Measurements from ENCODE around the gene NINJ2.
"Not testable (repeated sequence)": the region's sequence is repeated elsewhere in the genome, so short reads cannot be mapped to it uniquely, and the experiment has no call there.

Gene NINJ2

DNA sequence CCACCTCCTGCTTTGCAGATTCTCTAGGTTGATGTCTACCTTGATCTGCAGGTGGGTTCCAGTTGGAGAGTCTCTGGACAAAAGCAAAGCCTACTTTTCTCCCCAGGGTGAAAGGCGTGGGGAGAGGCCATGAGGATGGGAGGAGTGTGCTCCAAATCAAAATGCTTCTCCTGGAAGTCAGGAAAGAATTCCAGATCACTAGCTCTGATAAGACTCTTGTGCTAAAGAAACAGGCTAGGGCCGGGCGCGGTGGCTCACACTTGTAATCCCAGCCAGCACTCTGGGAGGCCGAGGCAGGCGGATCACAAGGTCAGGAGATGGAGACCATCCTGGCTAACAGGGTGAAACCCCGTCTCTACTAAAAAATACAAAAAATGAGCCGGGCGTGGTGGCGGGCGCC lies 21.9 kb downstream of the NINJ2 start:
- not testable (repeated sequence) for DNase-seq (ENCODE audit: low read depth)

DNA sequence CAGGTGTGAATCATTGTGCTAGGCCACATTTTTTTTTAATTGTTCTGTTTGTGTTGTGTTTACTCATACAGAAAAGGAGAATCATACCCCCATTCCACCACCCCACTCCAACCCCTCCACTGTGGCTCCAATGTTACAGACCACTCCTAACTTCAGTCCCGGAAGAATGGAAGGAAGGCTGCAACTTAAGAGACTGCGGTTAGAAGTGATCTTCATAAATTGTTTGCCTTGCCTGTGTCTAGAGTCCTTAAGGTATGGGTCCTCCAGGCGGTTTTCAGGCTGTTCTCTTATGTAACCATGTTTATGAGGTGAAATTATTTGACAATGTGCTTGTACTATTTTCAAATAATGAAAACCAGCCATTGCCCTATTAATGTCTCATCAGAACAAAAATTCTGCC lies 22.5 kb downstream of the NINJ2 start:
- no peak for DNase-seq (ENCODE audit: low read depth)

DNA sequence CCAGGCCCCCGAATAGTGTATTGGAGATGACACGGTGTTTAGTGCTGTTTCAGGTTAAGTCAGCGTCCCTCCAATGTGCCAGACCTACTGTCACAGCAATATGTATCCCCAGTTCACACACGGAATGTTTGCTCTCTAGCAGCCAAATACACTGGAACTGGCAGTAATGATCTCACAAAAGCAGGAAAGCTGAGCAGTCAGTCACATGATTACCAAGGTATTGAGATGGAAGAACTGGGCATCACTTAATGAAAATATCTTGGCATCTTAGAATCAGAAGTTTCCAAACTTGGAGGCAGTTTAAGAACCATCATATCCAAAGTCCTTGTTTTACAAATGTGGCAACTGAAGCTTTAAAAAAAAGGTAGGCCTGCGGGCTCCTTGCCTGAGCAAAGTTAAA lies 23.3 kb downstream of the NINJ2 start:
- no peak for DNase-seq (ENCODE audit: low read depth)

DNA sequence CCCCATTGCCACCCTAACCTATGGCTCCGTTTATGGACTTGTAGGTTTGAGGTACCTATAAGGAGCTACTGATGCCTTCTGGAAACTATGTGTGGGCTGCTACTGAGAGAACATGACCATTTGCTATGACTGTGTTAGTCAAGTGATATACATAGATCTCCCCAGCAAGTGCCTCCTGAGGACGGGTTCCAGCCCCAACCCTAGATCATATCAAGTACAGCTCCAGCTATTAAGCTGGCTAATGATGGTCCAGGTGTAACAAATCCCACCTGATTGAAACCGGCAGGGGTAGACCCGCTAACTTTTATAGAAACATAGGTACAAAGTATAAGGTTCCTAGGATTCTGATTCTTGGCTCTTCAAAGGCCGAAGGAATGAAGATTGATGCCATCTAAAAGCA lies 23.7 kb downstream of the NINJ2 start:
- DNase-seq (ENCODE audit: low read depth) = no peak

DNA sequence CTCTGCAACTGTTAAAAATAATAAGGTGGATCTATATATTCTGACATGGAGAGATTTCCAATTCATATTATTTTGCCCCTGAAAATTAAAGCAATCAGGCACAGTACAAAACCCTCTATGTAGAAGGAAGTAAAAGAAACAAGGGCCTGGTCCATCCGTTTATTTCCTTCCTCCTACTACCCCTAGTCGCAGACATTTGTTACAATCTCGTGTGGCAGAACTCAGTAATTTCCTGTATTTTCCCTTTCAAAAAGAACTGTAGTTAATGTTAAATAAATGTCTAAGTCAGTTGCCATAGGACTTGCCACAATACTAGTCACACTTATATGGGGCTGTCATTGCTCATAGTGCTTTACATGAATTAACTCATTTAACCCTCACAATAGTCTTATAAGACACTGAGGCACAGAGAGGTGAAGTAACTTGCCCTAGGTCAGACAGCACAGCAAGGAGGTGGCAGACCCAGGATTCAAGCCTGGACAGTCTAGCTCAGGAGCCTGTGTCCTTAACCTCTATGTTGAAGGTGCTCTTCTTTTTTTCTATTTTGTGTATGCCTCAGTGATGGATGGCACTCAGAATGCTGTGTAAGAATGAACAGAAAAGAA lies 24.2 kb downstream of the NINJ2 start:
- DNase-seq (ENCODE audit: low read depth) = no peak

DNA sequence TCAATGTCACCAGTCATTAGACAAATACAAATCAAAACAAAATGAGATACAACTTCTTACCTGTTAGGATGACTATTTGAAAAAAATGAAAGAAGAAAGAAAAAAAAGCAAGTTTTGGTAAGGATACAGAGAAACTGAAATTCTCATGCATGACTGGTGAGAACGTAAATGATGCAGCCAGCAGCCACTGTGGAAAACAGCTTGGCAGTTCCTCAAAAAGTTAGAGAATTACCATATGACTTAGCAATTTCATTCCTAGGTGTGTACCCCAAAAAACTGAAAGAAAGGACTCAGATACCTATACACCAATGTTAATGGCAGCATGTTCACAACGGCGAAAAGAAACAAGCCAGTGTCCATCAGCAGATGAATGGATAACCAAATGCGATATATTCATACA lies 26.6 kb downstream of the NINJ2 start:
- DNase-seq (ENCODE audit: low read depth) = no peak

DNA sequence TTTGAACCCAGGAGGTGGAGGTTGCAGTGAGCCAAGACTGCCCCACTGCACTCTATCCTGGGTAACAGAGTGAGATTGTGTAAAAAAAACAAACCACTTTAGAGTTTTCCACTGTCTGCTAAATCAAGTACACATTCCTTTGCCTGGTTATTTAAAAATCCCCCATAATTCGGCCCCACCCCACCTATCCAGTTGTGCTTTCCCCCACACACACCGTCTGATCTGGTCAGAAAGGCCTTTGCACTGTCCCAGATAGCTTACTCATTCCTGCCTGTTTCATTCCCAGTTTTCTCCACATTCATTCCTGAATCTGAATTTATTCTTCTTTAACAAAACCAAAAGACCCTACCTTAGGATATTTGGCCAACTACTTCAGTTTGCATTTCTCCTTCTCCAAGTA lies 29.5 kb downstream of the NINJ2 start:
- DNase-seq (ENCODE audit: low read depth) = no peak

DNA sequence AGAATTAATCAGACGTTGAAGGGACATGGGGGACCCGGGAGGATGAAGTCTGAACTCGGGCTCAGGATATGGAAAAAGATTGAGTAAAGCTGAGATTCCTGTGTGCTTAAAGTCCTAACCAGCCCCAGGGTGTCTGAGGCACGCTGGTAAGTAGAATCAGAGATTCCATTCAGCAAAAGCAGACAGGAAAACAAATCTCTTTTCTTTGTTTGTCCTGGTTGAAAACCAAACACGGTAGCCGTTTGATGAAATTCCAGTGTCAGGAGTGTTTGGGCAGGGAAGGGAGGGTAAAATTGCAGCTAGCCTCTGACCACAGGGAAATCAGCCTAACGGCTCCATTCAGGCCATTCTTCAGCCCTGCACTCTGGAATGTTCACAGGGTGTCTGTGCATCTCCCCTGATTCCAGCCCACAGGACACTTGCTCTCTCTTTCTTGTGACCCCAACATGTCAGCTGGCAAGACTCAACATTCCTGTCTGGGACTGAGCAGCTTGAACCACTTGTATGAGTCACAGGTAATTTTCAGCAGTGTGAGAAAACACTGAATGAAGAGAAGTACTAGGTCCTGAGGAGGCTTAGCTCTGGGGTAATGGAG lies 31.0 kb downstream of the NINJ2 start:
- DNase-seq (ENCODE audit: low read depth) = no peak

DNA sequence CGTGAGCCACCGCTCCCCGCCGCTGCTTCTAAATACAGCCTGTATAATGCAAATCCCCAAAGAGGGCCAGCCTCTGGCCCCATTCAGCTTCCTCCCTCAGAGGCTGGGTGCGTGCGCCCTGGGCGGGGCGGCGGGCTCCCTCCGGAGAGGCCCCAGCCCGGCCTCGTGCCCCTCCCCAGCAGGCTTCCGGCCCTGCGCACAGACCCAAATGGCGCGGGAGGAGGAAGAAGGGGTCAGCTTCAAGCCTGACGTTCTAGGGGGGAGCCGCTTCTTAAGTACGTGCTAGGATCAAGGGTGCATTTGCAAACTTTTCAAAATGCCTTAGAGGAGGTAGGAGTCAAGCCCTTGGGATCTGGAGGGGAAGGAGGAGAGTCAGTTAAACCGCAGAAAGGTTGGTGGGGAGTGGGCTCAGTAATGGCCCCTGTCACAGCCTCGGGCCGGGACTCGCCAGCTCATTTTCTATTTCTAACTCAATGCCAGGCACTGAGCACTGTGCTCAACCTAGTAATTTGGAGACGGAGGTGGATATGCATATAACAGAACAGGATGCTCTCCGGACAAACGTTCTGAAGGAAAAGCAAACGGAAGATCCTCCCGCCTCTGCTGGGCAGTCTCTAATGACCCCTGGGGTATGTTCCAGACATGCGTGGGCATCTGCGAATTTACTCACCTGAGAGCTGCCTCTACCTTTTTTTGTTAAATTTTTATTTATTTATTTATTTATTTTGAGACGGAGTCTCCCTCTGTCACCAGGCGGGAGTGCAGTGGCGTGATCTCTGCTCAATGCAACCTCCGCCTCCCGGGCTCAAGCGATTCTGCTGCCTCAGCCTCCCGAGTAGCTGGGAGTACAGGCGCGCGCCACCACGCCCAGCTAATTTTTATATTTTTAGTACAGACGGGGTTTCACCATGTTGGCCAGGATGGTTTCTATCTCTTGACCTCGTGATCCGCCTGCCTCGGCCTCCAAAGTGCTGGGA lies 32.3 kb downstream of the NINJ2 start:
- no peak for DNase-seq (ENCODE audit: low read depth)

DNA sequence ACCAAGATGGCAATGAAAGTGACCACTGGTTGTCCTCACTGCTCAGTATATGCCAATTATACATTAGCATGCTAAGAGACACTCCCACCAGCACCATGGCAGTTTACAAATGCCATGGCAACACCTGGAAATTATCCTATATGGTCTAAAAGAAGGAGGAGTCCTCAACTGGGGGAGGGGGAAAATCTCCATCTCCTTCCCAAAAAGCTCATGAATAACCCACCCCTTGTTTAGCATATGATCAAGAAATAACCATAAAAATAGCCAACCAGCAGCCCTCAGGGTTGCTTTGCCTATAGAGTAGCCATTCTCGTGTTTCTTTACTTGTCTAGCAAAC lies 34.5 kb downstream of the NINJ2 start:
- DNase-seq (ENCODE audit: low read depth) = not testable (repeated sequence)

DNA sequence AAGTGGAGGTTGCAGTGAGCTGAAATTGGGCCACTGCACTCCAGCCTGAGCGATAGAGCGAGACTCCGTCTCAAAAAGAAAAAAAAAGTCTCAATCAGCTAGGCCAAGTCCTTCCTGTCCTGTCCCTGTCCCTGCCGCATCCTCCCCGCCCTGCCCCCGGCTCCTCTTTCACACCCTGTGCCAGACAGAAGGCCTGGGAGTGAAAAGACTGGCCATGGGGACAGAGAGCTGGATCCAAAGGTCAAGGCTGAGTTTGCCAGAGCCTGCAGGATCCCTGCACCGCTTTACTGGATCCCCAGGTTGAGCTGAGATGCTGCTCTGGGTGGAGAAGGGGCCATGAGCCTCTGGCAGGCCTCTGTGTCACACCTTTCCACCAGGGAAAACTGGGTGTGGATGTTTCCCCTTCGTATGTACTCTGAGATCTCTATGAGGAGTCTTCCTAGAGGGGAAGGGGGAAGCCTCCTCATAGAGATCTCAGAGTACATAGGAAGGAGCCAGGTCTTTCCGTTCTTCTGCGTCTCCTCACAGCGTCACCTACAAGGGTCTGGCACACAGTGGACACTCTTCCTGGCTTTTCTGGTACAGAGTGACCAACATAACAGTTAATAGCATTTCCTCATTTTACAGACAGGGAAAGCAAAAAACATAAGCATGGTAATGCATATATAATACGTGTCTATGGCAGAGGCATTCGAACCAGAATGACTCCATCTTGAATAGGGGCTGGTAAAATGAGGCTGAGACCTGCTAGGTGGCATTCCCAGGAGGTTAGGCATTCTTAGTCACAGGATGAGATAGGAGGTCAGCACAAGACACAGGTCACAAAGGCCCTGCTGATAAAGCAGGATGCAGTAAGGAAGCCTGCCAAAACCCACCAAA lies 35.1 kb downstream of the NINJ2 start:
- no peak for DNase-seq (ENCODE audit: low read depth)

DNA sequence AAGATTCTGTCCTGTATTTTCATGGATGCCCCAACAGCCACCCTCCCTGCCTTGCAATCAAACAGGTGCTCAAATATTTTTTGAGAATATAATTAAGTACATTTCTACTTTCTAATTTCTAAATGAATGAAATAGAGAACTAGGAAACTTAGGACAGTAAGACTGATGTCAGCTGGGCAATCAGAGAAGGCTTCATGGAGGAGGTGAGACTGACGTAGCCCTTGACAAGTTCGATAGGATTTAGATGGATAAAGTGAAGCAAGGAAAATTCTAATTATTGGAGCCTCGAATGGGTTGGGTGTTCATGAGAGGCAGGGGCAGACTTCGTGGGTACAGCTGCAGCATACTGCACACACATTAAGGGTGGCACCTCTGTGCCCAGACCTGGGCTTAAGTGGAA lies 36.0 kb downstream of the NINJ2 start:
- DNase-seq (ENCODE audit: low read depth) = no peak

DNA sequence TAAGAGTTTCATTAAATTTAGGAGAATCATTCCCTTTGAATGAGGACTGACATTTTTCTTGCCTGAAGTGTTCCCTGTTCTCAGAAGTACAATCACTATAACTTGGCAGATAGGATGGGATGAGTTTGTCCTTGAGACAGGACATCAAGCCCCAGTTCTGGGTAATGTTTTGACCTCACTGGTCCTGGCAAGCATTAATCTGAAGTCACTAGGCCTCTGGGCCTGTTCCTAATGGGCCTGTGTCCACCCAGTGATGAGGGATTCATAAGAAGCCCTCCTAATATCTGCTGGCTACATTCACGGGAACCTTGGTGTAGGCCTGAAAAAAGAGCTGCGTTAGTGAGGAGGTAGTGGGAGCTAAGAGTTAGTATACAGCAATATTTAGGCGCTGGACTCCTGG lies 37.2 kb downstream of the NINJ2 start:
- DNase-seq (ENCODE audit: low read depth) = no peak

DNA sequence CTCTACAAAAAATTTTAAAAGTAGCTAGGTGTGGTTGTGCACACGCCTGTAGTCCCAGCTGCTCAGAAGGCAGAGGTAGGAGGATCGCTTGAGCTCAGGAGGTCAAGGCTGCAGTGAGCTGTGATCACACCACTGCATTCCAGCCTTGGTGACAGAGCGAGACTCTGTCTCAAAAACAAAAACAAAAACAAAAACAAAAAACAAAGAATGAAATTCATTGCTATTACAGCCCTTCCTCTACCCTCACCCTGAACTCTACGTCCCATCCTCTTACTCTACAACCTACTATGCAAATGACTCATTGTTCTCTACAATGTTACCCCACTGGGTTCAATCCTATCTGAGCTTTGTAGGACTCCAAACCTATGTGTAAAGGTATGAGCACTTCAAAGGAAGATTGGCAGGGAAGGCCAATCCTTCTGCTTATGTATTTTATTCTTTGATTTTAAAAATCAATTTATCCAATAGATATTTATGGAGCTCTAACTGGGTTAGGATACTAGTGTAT lies 39.3 kb downstream of the NINJ2 start:
- DNase-seq (ENCODE audit: low read depth) = no peak

DNA sequence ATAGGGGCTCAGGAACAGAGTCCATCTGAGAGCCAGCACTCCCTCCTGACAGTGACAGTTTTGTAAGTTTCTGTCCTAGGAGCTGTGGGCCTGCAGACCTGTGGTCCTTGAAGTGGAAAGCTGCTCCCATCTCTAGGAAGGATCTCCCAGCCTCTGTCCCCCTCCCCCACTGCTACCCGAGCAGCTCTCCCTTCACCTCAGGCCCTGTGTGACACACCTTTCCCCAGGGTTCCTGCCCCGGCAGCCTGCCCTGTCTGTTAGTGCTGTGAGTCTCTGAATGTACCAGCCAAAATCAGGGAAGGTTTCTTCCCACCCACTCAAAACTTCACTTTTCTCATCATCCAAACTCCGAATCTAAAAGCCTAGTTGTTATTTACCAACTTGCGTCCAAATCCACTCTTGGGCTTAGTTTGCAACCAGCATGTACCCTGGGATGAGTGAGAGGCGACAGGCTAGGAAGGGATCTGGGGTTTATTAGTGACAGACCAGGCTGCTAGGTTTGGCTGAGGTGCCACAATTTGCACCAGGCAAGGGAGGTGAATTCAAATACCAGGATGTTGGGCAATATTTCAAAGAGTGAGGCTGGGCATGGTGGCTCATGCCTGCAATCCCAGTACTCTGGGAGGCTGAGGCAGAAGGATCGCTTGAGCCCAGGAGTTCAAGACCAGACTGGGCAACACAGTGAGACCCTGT lies 39.9 kb downstream of the NINJ2 start:
- no peak for DNase-seq (ENCODE audit: low read depth)

DNA sequence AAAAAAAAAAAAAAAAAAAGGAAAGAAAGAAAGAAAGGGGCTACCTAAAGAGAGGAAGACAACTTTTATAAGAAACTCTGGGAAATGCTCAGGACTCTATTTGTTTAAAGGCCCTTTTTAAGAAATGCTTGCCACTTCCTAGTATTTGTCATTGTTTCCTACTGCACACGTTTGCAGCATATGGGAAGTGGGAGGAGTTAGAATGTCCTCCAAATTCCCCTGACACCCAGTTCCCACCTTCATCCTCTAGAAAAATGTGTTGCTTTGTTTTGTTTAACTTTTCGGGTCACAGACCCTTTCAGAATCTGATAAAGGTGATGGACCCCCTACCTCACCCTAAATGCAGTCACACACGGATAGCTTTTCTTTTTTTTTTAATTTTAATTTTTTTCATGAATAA lies 40.8 kb downstream of the NINJ2 start:
- no peak for DNase-seq (ENCODE audit: low read depth)

DNA sequence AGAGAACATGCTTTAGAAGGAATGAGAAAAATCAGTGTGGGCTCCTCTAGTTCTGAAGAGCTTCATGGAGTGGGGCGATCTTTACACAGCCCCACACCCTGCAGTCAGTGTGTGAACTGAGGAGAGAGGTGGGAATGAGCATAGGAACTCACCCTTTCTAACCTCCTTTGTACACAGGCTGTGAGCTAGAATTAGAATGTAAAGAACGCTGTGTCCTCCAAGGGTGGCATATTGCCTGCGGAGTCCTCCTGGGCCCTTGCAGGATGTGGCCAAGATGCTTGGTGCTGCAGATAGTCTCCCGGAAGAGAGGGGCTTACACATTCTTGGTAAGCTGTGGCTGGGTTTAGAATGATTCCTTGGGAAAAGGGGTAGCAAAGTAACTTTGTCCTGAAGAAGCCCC lies 43.9 kb downstream of the NINJ2 start:
- DNase-seq (ENCODE audit: low read depth) = no peak

DNA sequence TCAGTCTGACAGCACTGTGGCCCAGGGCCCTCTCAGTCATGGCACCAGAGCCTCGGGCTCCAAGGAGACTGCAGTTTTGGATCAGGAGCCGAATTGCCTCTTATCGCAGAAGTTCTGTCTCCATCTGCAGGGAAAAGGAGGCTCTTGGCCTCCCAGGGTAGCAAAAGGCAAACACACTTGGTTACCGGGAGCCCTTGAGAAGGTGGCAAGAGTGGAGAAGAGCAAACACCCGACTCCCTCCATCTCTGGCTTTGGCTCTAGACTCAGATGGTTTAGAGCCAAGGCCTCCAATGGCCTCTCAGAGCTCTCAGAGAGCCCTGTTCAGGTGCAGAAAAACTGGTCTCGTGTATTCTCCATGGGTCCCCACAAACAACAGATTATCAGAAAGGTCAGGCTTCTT lies 44.6 kb downstream of the NINJ2 start:
- no peak for DNase-seq (ENCODE audit: low read depth)

DNA sequence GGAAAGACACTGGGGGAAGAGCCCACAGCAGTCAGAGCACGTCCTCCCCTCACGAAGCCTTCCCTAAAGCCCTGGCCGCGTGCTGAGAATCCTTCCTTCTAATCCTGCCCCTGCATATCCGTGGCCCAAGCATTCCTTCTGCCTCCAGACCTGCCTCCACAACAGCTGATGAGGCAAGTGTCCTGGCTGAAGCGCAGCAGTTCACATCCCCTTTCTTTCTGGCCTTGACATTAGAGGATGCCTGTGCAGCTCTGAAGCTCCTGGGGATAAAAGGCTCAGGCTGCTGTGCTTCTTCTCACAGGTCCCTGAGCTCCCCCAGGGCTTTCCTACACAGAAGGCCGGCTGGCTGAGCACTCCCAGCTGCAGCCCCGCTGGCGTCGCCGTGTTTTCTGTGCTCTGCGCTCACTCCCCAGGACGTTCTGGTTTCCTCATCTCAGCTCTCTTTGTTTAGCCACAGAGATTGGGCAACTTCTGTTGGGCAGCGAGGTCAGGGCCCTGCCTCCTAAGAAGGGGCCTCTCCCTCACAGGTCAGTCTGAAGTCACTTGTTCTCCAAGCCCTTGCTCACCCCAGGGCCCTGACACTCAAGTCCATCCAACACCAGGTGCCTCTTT lies 45.8 kb downstream of the NINJ2 start:
- DNase-seq (ENCODE audit: low read depth) = no peak

DNA sequence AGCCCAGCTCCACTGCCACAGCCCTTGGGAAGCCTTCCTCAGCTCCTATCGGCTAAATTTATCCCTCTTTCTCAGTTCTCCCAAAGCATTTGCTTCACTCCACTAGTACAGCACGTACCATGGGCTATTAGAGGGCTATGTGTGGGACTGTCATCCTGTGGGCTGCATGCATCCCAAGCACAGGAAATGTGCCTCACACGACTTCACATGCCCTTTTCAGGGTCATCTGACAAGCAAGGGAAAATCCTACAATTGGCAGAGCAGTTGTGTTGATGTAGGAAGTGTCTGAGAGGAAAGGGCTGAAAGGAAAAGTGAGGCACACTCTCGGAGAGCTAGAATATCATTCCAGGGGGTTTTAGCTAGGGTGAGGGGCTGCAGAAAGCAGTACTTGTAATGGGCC lies 47.6 kb downstream of the NINJ2 start:
- no peak for DNase-seq (ENCODE audit: low read depth)

DNA sequence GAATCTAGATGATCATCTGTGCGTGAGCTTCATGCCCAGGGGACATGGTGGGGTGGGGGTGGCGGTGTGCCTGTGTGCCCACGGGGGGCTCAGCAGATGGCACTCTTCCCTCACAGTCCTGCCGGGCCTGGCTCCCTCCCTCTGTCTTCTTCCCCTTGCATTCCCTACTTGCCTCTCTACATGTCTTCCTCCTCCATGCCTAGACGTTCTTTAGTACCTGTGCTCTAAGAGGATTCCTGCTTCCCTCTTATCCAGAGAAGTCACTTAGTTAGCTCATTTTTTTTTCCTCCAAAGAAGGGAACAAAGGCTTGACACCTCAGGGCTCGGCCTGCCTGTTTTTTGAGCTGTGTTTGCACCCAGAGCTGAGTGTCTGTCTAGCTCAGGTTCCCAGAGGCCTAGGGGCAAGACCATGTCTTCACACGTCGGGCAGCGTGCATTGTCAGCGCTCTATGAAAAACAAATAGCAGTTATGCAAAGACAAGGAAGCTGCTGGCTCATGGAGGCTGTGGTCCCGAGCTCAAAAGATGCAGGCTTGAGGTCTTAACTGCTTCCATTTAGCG lies 48.8 kb downstream of the NINJ2 start:
- DNase-seq (ENCODE audit: low read depth) = no peak
